Measurements from ENCODE around the gene ADAMTSL3.

ADAMTSL3 gene

DNA sequence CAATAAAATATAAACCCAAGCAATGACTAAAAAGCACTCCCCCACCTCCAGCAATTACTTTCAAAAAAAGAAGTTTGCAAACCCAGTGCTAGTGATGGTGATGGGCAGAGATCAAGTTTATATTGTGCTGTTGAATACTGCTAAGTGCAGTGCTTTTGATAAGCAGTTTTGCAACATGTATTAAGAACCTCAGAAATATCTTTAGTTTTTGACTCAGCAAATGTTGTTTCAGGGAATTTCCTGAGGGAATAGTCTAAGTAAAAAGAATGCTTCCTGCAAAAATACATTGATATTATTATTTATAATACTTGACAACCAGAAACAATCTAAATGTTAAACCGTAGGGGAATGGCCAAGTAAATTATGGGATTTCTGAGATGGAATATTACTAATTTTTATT lies 69.3 kb downstream of the ADAMTSL3 start:
- Histone ChIP-seq H3K4me1 (ENCODE audit: control insufficient read depth, low read length) (no peaks in the 10 kb centered on the region), H3F3A (ENCODE audit: control insufficient read depth, insufficient read depth) (no peaks in the 10 kb centered on the region), H4K20me1 (ENCODE audit: control insufficient read depth, insufficient read depth, low read depth, low read length) (no peaks in the 10 kb centered on the region), H3K79me2 (ENCODE audit: control insufficient read depth, low read length) (no peaks in the 10 kb centered on the region), H3K27ac (ENCODE audit: low read depth, low read length) (no peak overlapping the region), H3K9me2 (replicated peaks; ENCODE audit: control insufficient read depth, low read length) (no peaks in the 10 kb centered on the region), H3K4me2 (ENCODE audit: low read length) (no peak overlapping the region), H3K36me3 (ENCODE audit: control insufficient read depth, low read length) (no peaks in the 10 kb centered on the region), H3K27me3 (ENCODE audit: control insufficient read depth, low read length) (no peaks in the 10 kb centered on the region), H3K9me3 (ENCODE audit: control insufficient read depth, insufficient read depth, low read length) (no peaks in the 10 kb centered on the region; the same call in 1 of the 2 replicates), H3K4me3 (ENCODE audit: low read length) (no peak overlapping the region)
- TF ChIP-seq, protein P1, sequence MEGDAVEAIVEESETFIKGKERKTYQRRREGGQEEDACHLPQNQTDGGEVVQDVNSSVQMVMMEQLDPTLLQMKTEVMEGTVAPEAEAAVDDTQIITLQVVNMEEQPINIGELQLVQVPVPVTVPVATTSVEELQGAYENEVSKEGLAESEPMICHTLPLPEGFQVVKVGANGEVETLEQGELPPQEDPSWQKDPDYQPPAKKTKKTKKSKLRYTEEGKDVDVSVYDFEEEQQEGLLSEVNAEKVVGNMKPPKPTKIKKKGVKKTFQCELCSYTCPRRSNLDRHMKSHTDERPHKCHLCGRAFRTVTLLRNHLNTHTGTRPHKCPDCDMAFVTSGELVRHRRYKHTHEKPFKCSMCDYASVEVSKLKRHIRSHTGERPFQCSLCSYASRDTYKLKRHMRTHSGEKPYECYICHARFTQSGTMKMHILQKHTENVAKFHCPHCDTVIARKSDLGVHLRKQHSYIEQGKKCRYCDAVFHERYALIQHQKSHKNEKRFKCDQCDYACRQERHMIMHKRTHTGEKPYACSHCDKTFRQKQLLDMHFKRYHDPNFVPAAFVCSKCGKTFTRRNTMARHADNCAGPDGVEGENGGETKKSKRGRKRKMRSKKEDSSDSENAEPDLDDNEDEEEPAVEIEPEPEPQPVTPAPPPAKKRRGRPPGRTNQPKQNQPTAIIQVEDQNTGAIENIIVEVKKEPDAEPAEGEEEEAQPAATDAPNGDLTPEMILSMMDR (IDR thresholded peaks at IDR 0.05; ENCODE audit: low read depth, low read length, poor library complexity, severe bottlenecking), result no peak
- no peak for TF ChIP-seq EZH2phosphoT487 (IDR thresholded peaks at IDR 0.05; ENCODE audit: borderline replicate concordance, low read length)

- Histone ChIP-seq H3K4me2 (ENCODE audit: low read length) (no peak overlapping the region), H3K36me3 (ENCODE audit: control insufficient read depth, low read length) (no peaks in the 10 kb centered on the region), H3F3A (ENCODE audit: control insufficient read depth, insufficient read depth) (no peaks in the 10 kb centered on the region), H3K4me3 (ENCODE audit: low read length) (no peak overlapping the region), H3K4me1 (ENCODE audit: control insufficient read depth, low read length) (no peaks in the 10 kb centered on the region), H3K9me3 (ENCODE audit: control insufficient read depth, insufficient read depth, low read length) (no peaks in the 10 kb centered on the region), H3K79me2 (ENCODE audit: control insufficient read depth, low read length) (no peaks in the 10 kb centered on the region), H3K27ac (ENCODE audit: low read depth, low read length) (no peak overlapping the region), H4K20me1 (ENCODE audit: control insufficient read depth, insufficient read depth, low read depth, low read length) (no peaks in the 10 kb centered on the region), H3K27me3 (ENCODE audit: control insufficient read depth, low read length) (no peaks in the 10 kb centered on the region), H3K9me2 (replicated peaks; ENCODE audit: control insufficient read depth, low read length) (no peaks in the 10 kb centered on the region)
- no peak for TF ChIP-seq EZH2phosphoT487 (IDR thresholded peaks at IDR 0.05; ENCODE audit: borderline replicate concordance, low read length)
- TF ChIP-seq, protein P1 (IDR thresholded peaks at IDR 0.05; ENCODE audit: low read depth, low read length, poor library complexity, severe bottlenecking), result no peak
Observed at GRCh38 chr15:83732196-83732595, 78.3 kb downstream of the ADAMTSL3 start.

- Histone ChIP-seq H3K79me2 (ENCODE audit: control insufficient read depth, low read length) (no peaks in the 10 kb centered on the region), H3K27me3 (ENCODE audit: control insufficient read depth, low read length) (no peaks in the 10 kb centered on the region), H3K36me3 (ENCODE audit: control insufficient read depth, low read length) (no peaks in the 10 kb centered on the region), H3K9me3 (ENCODE audit: control insufficient read depth, insufficient read depth, low read length) (no peaks in the 10 kb centered on the region), H3K4me1 (ENCODE audit: control insufficient read depth, low read length) (no peaks in the 10 kb centered on the region), H4K20me1 (ENCODE audit: control insufficient read depth, insufficient read depth, low read depth, low read length) (no peaks in the 10 kb centered on the region), H3K4me3 (ENCODE audit: low read length) (no peak overlapping the region), H3K27ac (ENCODE audit: low read depth, low read length) (no peak overlapping the region), H3K4me2 (ENCODE audit: low read length) (no peak overlapping the region), H3F3A (ENCODE audit: control insufficient read depth, insufficient read depth) (no peaks in the 10 kb centered on the region), H3K9me2 (replicated peaks; ENCODE audit: control insufficient read depth, low read length) (no peaks in the 10 kb centered on the region)
- TF ChIP-seq, protein P1 (IDR thresholded peaks at IDR 0.05; ENCODE audit: low read depth, low read length, poor library complexity, severe bottlenecking), result no peak
- no peak for TF ChIP-seq EZH2phosphoT487 (IDR thresholded peaks at IDR 0.05; ENCODE audit: borderline replicate concordance, low read length)
Observed at GRCh38 chr15:83732770-83733169, 78.8 kb downstream of the ADAMTSL3 start.

DNA sequence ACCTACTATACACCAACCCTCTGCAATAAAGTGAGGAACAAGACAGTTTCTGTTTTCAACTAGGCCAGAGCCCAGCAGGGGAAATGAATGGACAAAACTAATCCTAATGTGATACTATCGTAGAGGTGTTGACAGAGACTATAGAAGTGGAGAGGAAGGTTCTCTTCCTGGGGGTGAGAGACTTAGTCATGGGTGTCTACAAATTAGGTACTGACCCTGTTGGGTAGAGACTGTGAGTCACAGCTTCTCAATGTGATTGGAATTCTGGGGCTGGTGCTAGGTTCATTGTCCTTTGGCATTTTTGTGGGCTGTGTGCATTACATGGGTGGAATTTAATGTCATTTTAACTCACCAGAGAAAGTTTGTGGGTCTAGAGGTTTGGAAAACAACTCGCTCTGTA lies 79.3 kb downstream of the ADAMTSL3 start:
- no peaks in the 10 kb centered on the region for H4K20me1 ChIP-seq (ENCODE audit: control insufficient read depth, insufficient read depth, low read depth, low read length)
- no peaks in the 10 kb centered on the region for H3K79me2 ChIP-seq (ENCODE audit: control insufficient read depth, low read length)
- no peaks in the 10 kb centered on the region for H3K27me3 ChIP-seq (ENCODE audit: control insufficient read depth, low read length)
- no peak overlapping the region for H3K4me3 ChIP-seq (ENCODE audit: low read length)
- H3F3A ChIP-seq (ENCODE audit: control insufficient read depth, insufficient read depth), result no peaks in the 10 kb centered on the region
- no peak overlapping the region for H3K27ac ChIP-seq (ENCODE audit: low read depth, low read length)
- no peaks in the 10 kb centered on the region for H3K9me3 ChIP-seq (ENCODE audit: control insufficient read depth, insufficient read depth, low read length)
- no peaks in the 10 kb centered on the region for H3K36me3 ChIP-seq (ENCODE audit: control insufficient read depth, low read length)
- H3K4me1 ChIP-seq (ENCODE audit: control insufficient read depth, low read length), result no peaks in the 10 kb centered on the region
- H3K9me2 ChIP-seq (replicated peaks; ENCODE audit: control insufficient read depth, low read length), result no peaks in the 10 kb centered on the region
- H3K4me2 ChIP-seq (ENCODE audit: low read length), result no peak overlapping the region
- TF ChIP-seq, protein P1 (IDR thresholded peaks at IDR 0.05; ENCODE audit: low read depth, low read length, poor library complexity, severe bottlenecking), result no peak
- TF ChIP-seq EZH2phosphoT487 (IDR thresholded peaks at IDR 0.05; ENCODE audit: borderline replicate concordance, low read length), result no peak
